A549 (cell line): Measurements from ENCODE around the gene MMP17. TPM values are rescaled to one million over a fixed set of nuclear protein-coding genes. Genes with fewer than 3 reads are reported as not detected.

ENCODE experiments used
- ATAC-seq, 2 experiments: fragments of 200-7000 bp in 1 of 2; fragments of >200 bp in 1 of 2; cut with Nextera tagmentation in 1 of 2; cut with Tn5 transposase in 1 of 2; 3 replicates each; pipeline versions ENCODE4 v1.8.0 to v1.9.1; 2018 to 2020; ENCODE audit warnings: mild to moderate bottlenecking in 1 of 2, moderate library complexity in 1 of 2
- CTCF ChIA-PET: fragments of 300-600 bp; sonication (Branson Sonifier 250); formaldehyde crosslinking; extraction: SDS; loops from one replicate; lab custom pipeline; 2021; ENCODE audit warnings: antibody characterized with exemption, inconsistent platforms; lab: Yijun Ruan, JAX
- POLR2A ChIA-PET: fragments of 350-600 bp; formaldehyde crosslinking; extraction: SDS; loops from one replicate; lab custom pipeline; 2021; ENCODE audit warnings: antibody characterized with exemption, inconsistent platforms; lab: Yijun Ruan, JAX
- DNase-seq, 2 experiments: peaks; one replicate each; pipeline versions ENCODE4 v3.0.0 to v3.0.0-alpha.2; 2011 to 2016; ENCODE audit warnings: low read depth in 1 of 2, low spot score in 1 of 2
- FAIRE-seq: peaks from 2 replicates; lab custom pipeline; 2011; peaks lifted over from hg19 to GRCh38; lab: Jason Lieb, UNC
- H3K27ac ChIP-seq, 2 experiments: fragments of >200 bp; sonication (Bioruptor Twin); formaldehyde crosslinking; 3 replicates each; pipeline ENCODE4 v1.5.1; 2016 to 2017
- H3K4me1 ChIP-seq: fragments of >200 bp; sonication (Bioruptor Twin); formaldehyde crosslinking; 3 replicates; pipeline ENCODE4 v1.6.1; 2016
- H3K4me2 ChIP-seq: fragments of >200 bp; sonication (Bioruptor Twin); formaldehyde crosslinking; 3 replicates; pipeline ENCODE4 v1.6.1; 2016
- H3K4me3 ChIP-seq: fragments of >200 bp; sonication (Bioruptor Twin); formaldehyde crosslinking; 3 replicates; pipeline ENCODE4 v1.5.1; 2016
- H3K9me3 ChIP-seq: fragments of >200 bp; sonication (Bioruptor Twin); formaldehyde crosslinking; 3 replicates; pipeline ENCODE4 v1.6.1; 2016
- ATOH8 ChIP-seq: fragments of 250-450 bp; sonication (Bioruptor Pico); IDR thresholded peaks from 2 replicates; pipeline ENCODE4 v1.5.0; 2020; ENCODE audit warnings: low read depth, mild to moderate bottlenecking, moderate library complexity
- BHLHE40 ChIP-seq: IDR thresholded peaks from 2 replicates; pipeline ENCODE4 v1.6.1; 2012; ENCODE audit warnings: low read depth, low read length, inconsistent platforms
- CBX2 ChIP-seq: fragments of 200-600 bp; sonication (generic); IDR thresholded peaks from 2 replicates; pipeline ENCODE4 v1.6.1; 2016; ENCODE audit warnings: low read depth, mild to moderate bottlenecking, borderline replicate concordance
- CEBPB ChIP-seq, 2 experiments: fragments of >200 bp in 1 of 2; sonication (Bioruptor Twin) in 1 of 2; formaldehyde crosslinking in 1 of 2; IDR thresholded peaks; 2 replicates each; pipeline ENCODE4 v1.6.1; 2012 to 2016
- CTCF ChIP-seq: fragments of >200 bp; sonication (Bioruptor Twin); formaldehyde crosslinking; IDR thresholded peaks from 3 replicates; pipeline ENCODE4 v1.5.1; 2016
- EHF ChIP-seq: fragments of 250-450 bp; sonication (Bioruptor Pico); IDR thresholded peaks from 2 replicates; pipeline ENCODE4 v1.5.0; 2020; ENCODE audit warnings: mild to moderate bottlenecking
- FOSB ChIP-seq: fragments of 250-450 bp; sonication (Bioruptor Pico); IDR thresholded peaks from 2 replicates; pipeline ENCODE4 v1.5.0; 2020; ENCODE audit warnings: mild to moderate bottlenecking, moderate library complexity
- GATA3 ChIP-seq: IDR thresholded peaks from 2 replicates; pipeline ENCODE4 v1.6.1; 2012; ENCODE audit warnings: borderline replicate concordance
- HDAC2 ChIP-seq: fragments of 200-600 bp; sonication (generic); IDR thresholded peaks from 2 replicates; pipeline ENCODE4 v1.6.1; 2016
- HES2 ChIP-seq: fragments of >200 bp; sonication (Bioruptor Twin); formaldehyde crosslinking; IDR thresholded peaks from 2 replicates; pipeline ENCODE4 v1.6.1; 2016
- KDM1A ChIP-seq: fragments of 200-600 bp; sonication (generic); IDR thresholded peaks from 2 replicates; pipeline ENCODE4 v1.6.1; 2016; ENCODE audit warnings: low read depth, mild to moderate bottlenecking
- KDM5A ChIP-seq: fragments of 200-600 bp; sonication (generic); IDR thresholded peaks from 2 replicates; pipeline ENCODE4 v1.6.1; 2016; ENCODE audit warnings: antibody characterized with exemption, mild to moderate bottlenecking
- MAFK ChIP-seq: fragments of 450-650 bp; IDR thresholded peaks from 2 replicates; pipeline ENCODE4 v1.6.1; 2014; ENCODE audit not compliant: partially characterized antibody
- MAZ ChIP-seq: fragments of 150-350 bp; IDR thresholded peaks from 2 replicates; pipeline ENCODE4 v1.6.1; 2014; ENCODE audit warnings: antibody characterized with exemption, low read depth, low read length, borderline replicate concordance
- MYC ChIP-seq: IDR thresholded peaks from 2 replicates; pipeline ENCODE4 v1.6.1; 2012; ENCODE audit warnings: mild to moderate bottlenecking, inconsistent platforms, low read length, improper control_type of control experiment, borderline replicate concordance
- NR3C1 ChIP-seq: fragments of >200 bp; sonication (Bioruptor Twin); formaldehyde crosslinking; IDR thresholded peaks from 3 replicates; pipeline ENCODE4 v1.6.1; 2017
- PHF8 ChIP-seq: fragments of 200-600 bp; sonication (generic); IDR thresholded peaks from 2 replicates; pipeline ENCODE4 v1.6.1; 2016; ENCODE audit warnings: low read depth, mild to moderate bottlenecking, antibody characterized with exemption, moderate library complexity, borderline replicate concordance
- RAD21 ChIP-seq, 2 experiments: fragments of >200 bp in 1 of 2; sonication (Bioruptor Twin) in 1 of 2; formaldehyde crosslinking in 1 of 2; IDR thresholded peaks in 1 of 2; conservative IDR thresholded peaks in 1 of 2; 2 replicates in 1 of 2; 3 replicates in 1 of 2; pipeline ENCODE4 v1.6.1; 2012 to 2018; ENCODE audit warnings: inconsistent platforms in 1 of 2
- RARB ChIP-seq: fragments of 250-450 bp; sonication (Bioruptor Pico); IDR thresholded peaks from 2 replicates; pipeline ENCODE4 v1.8.0; 2021; ENCODE audit warnings: mild to moderate bottlenecking, moderate library complexity
- RNF2 ChIP-seq: fragments of 200-600 bp; sonication (generic); IDR thresholded peaks from 2 replicates; pipeline ENCODE4 v1.6.1; 2016; ENCODE audit warnings: low read depth, mild to moderate bottlenecking, antibody characterized with exemption, moderate library complexity, borderline replicate concordance
- TFCP2L1 ChIP-seq: fragments of 250-450 bp; sonication (Bioruptor Pico); IDR thresholded peaks from 2 replicates; pipeline ENCODE4 v1.5.0; 2021; ENCODE audit warnings: mild to moderate bottlenecking
- TP53 ChIP-seq: fragments of 250-450 bp; sonication (Bioruptor Pico); IDR thresholded peaks from 2 replicates; pipeline ENCODE4 v1.5.0; 2021; ENCODE audit warnings: mild to moderate bottlenecking, moderate library complexity
- ZC3H11A ChIP-seq: fragments of 450-650 bp; IDR thresholded peaks from 2 replicates; pipeline ENCODE4 v1.6.1; 2014; ENCODE audit warnings: antibody characterized with exemption, mild to moderate bottlenecking
- ZSCAN20 ChIP-seq: fragments of 250-450 bp; sonication (Bioruptor Pico); IDR thresholded peaks from 2 replicates; pipeline ENCODE4 v1.8.0; 2022; ENCODE audit warnings: mild to moderate bottlenecking, moderate library complexity
- WGBS: methylation state at CpG from one replicate; pipeline ENCODE4 v1.1.6; 2017; ENCODE audit errors: missing lambda C conversion rate; 5-methylcytosine and 5-hydroxymethylcytosine counted together
- polyA plus RNA-seq, 4 experiments: library from polyadenylated mRNA; depleted of rRNA in 3 of 4; stranded (reverse); fragments of >200 nt; fragmentation: RNase III in 1 of 4; extraction: RNeasy Plus Mini Kit Qiagen cat#74134 plus additional on column Dnase treatment in 1 of 4; gene quantifications; 2 replicates in 3 of 4; 3 replicates in 1 of 4; pipeline ENCODE4 v1.2.3, GENCODE V29; 2011 to 2017

The MMP17 gene
- polyA plus RNA-seq, 2 of the 4 experiments (the other 2 are of a cell fraction) = 6.2 to 7.9 TPM

- FAIRE-seq (no peak), DNase-seq (no peak), ATAC-seq (no peak)
- Histone ChIP-seq H3K4me2 (no peak overlapping the region), H3K4me1 (no peaks in the 10 kb centered on the region), H3K4me3 (no peak overlapping the region), H3K27ac (no peak overlapping the region), H3K9me3 (no peaks in the 10 kb centered on the region)
- TF ChIP-seq MYC = no peak
- TF ChIP-seq KDM1A = no peak
- no peak for TF ChIP-seq CBX2
- no peak for TF ChIP-seq RAD21 (conservative IDR thresholded peaks at IDR 0.05 in 1 of 2, IDR thresholded peaks at IDR 0.05 in 1 of 2)
- TF ChIP-seq ZC3H11A = no peak
- no peak for TF ChIP-seq MAZ
- CTCF ChIA-PET = interaction anchor here (1.0 to 1.5 kb wide), 2 partner anchors 8 to 10 kb away, joined by 3 to 4 read pairs; no protein-coding TSS in a partner anchor
- POLR2A ChIA-PET = no interaction called here
- 83% methylated on average over 22 of the region's 22 CpGs for WGBS
Measured at GRCh38 chr12:131841547-131841946, 13.4 kb downstream of the MMP17 start.

- FAIRE-seq (no peak), DNase-seq (no peak), ATAC-seq (no peak)
- H3K4me2 ChIP-seq = no peak overlapping the region
- no peaks in the 10 kb centered on the region for H3K4me1 ChIP-seq
- POLR2A ChIA-PET = no interaction called here
- 92% methylated on average over 15 of the region's 15 CpGs for WGBS
- no peaks in the 10 kb centered on the region for H3K9me3 ChIP-seq
- CTCF ChIA-PET = interaction anchor here (0.7 to 1.5 kb wide), 2 partner anchors 9 to 68 kb away, joined by 4 read pairs; no protein-coding TSS in a partner anchor
- TF ChIP-seq BHLHE40 (no peak), PHF8 (no peak), ATOH8 (CRISPR knock-in tag) (no peak), TP53 (CRISPR knock-in tag) (no peak), RNF2 (no peak), CEBPB (IDR thresholded peaks at IDR 0.05) (no peak), ZSCAN20 (no peak), NR3C1 (no peak), HDAC2 (no peak)
- H3K27ac ChIP-seq = no peak overlapping the region
- no peak overlapping the region for H3K4me3 ChIP-seq
Measured at GRCh38 chr12:131842169-131842568, 14.0 kb downstream of the MMP17 start.

- TF ChIP-seq MAFK (no peak), RARB (no peak), CTCF (no peak), FOSB (no peak), TFCP2L1 (CRISPR knock-in tag) (no peak), GATA3 (no peak), RNF2 (no peak), EHF (CRISPR knock-in tag) (no peak), MYC (no peak), KDM5A (no peak), HES2 (no peak)
- WGBS = 91% methylated on average over 16 of the region's 16 CpGs
- Histone ChIP-seq H3K9me3 (no peaks in the 10 kb centered on the region), H3K4me2 (no peak overlapping the region), H3K27ac (no peak overlapping the region), H3K4me1 (no peaks in the 10 kb centered on the region), H3K4me3 (no peak overlapping the region)
- DNase-seq = no peak
- ChIA-PET POLR2A (no interaction called here), CTCF (interaction anchor here (1.3 to 1.4 kb wide), 2 partner anchors 14 to 106 kb away, joined by 3 to 7 read pairs; partner anchors contain the start of gene EP400)
- no peak for ATAC-seq
- FAIRE-seq = no peak
Measured at GRCh38 chr12:131843527-131843926, 15.3 kb downstream of the MMP17 start.
